ENCODE measurements around the gene KLK6.

The KLK6 gene

GRCh38 chr19:50983625-50984292, 14.4 kb upstream of the KLK6 start, which contains the start of gene KLK7:
Gene KLK7 (minus strand): TSS chr19:50983917. CDS start chr19:50982399, 1,518 bp downstream.
- H3K36me3 ChIP-seq (ENCODE audit: control insufficient read depth, insufficient read depth, low read length): no peaks in the 10 kb centered on the region
- no peak for TF ChIP-seq CTCF (IDR thresholded peaks at IDR 0.05; ENCODE audit: insufficient read depth, low read length, poor library complexity, severe bottlenecking)
- DNase-seq (ENCODE audit: extremely low read depth, insufficient read length): no peak
- H3K4me3 ChIP-seq (replicated peaks; ENCODE audit: low read depth, low read length): no peak within 1 kb of the TSS
- H3K27me3 ChIP-seq (replicated peaks; ENCODE audit: control insufficient read depth, insufficient read depth, low read length): no peaks in the 10 kb centered on the region

GRCh38 chr19:50982186-50982585, 12.8 kb upstream of the KLK6 start:
- no peak for DNase-seq (ENCODE audit: extremely low read depth, insufficient read length)
- no peaks in the 10 kb centered on the region for H3K36me3 ChIP-seq (ENCODE audit: control insufficient read depth, insufficient read depth, low read length)
- no peak for TF ChIP-seq CTCF (IDR thresholded peaks at IDR 0.05; ENCODE audit: insufficient read depth, low read length, poor library complexity, severe bottlenecking)
- H3K27me3 ChIP-seq (replicated peaks; ENCODE audit: control insufficient read depth, insufficient read depth, low read length): no peaks in the 10 kb centered on the region; the same call in 1 of the 2 replicates
- H3K4me3 ChIP-seq (replicated peaks; ENCODE audit: low read depth, low read length): no peak overlapping the region

GRCh38 chr19:50981587-50982146, 12.3 kb upstream of the KLK6 start:
- no peak for TF ChIP-seq CTCF (IDR thresholded peaks at IDR 0.05; ENCODE audit: insufficient read depth, low read length, poor library complexity, severe bottlenecking)
- H3K4me3 ChIP-seq (replicated peaks; ENCODE audit: low read depth, low read length): no peak overlapping the region
- no peak for DNase-seq (ENCODE audit: extremely low read depth, insufficient read length)
- H3K27me3 ChIP-seq (replicated peaks; ENCODE audit: control insufficient read depth, insufficient read depth, low read length): no peaks in the 10 kb centered on the region; the same call in 1 of the 2 replicates
- no peaks in the 10 kb centered on the region for H3K36me3 ChIP-seq (ENCODE audit: control insufficient read depth, insufficient read depth, low read length)

GRCh38 chr19:50980208-50980607, 10.8 kb upstream of the KLK6 start:
- no peak for TF ChIP-seq CTCF (IDR thresholded peaks at IDR 0.05; ENCODE audit: insufficient read depth, low read length, poor library complexity, severe bottlenecking)
- DNase-seq (ENCODE audit: extremely low read depth, insufficient read length): no peak
- Histone ChIP-seq H3K36me3 (ENCODE audit: control insufficient read depth, insufficient read depth, low read length) (no peaks in the 10 kb centered on the region), H3K4me3 (replicated peaks; ENCODE audit: low read depth, low read length) (no peak overlapping the region), H3K27me3 (replicated peaks; ENCODE audit: control insufficient read depth, insufficient read depth, low read length) (no peaks in the 10 kb centered on the region; the same call in 1 of the 2 replicates)

- DNase-seq (ENCODE audit: extremely low read depth, insufficient read length): no peak
- H3K4me3 ChIP-seq (replicated peaks; ENCODE audit: low read depth, low read length): no peak overlapping the region
- no peak for TF ChIP-seq CTCF (IDR thresholded peaks at IDR 0.05; ENCODE audit: insufficient read depth, low read length, poor library complexity, severe bottlenecking)
- no peaks in the 10 kb centered on the region; the same call in 1 of the 2 replicates for H3K27me3 ChIP-seq (replicated peaks; ENCODE audit: control insufficient read depth, insufficient read depth, low read length)
- H3K36me3 ChIP-seq (ENCODE audit: control insufficient read depth, insufficient read depth, low read length): no peaks in the 10 kb centered on the region
These were observed 10.4 kb upstream of the KLK6 start for GRCh38 chr19:50979758-50980157.

Data from GM06990 (cell line).